HUES48 (cell line): ENCODE results near the gene AFF3.

ENCODE experiments used
- H3K27ac ChIP-seq: one replicate; pipeline ENCODE4 v1.7.0; 2013; ENCODE audit warnings: low read depth, low read length, inconsistent platforms
- H3K27me3 ChIP-seq: 2 replicates; pipeline ENCODE4 v1.6.1; 2013; ENCODE audit warnings: mild to moderate bottlenecking, low read length; ENCODE audit not compliant: control insufficient read depth, insufficient read depth
- H3K36me3 ChIP-seq: 2 replicates; pipeline ENCODE4 v1.6.1; 2013; ENCODE audit warnings: low read length; ENCODE audit not compliant: control insufficient read depth, insufficient read depth
- H3K4me1 ChIP-seq: 2 replicates; pipeline ENCODE4 v1.6.1; 2013; ENCODE audit warnings: mild to moderate bottlenecking, low read length; ENCODE audit not compliant: control insufficient read depth, insufficient read depth
- H3K4me3 ChIP-seq: 2 replicates; pipeline ENCODE4 v1.5.1; 2013; ENCODE audit warnings: mild to moderate bottlenecking, low read depth, low read length
- H3K9ac ChIP-seq: 2 replicates; pipeline ENCODE4 v1.6.1; 2013; ENCODE audit warnings: mild to moderate bottlenecking, low read depth, low read length, moderate library complexity
- H3K9me3 ChIP-seq: 2 replicates; pipeline ENCODE4 v1.6.1; 2013; ENCODE audit warnings: low read length; ENCODE audit not compliant: control insufficient read depth, insufficient read depth

AFF3 gene

GRCh38 chr2:100054426-100054825 lies 88.0 kb downstream of the AFF3 start:
- no peaks in the 10 kb centered on the region for H3K27me3 ChIP-seq
- H3K9me3 ChIP-seq, result no peaks in the 10 kb centered on the region
- H3K9ac ChIP-seq, result no peak overlapping the region
- H3K36me3 ChIP-seq, result no peaks in the 10 kb centered on the region
- no peak overlapping the region for H3K27ac ChIP-seq
- no peak overlapping the region for H3K4me3 ChIP-seq
- H3K4me1 ChIP-seq, result no peaks in the 10 kb centered on the region

GRCh38 chr2:100053087-100053885 lies 89.1 kb downstream of the AFF3 start:
- no peaks in the 10 kb centered on the region for H3K27me3 ChIP-seq
- H3K9me3 ChIP-seq, result no peaks in the 10 kb centered on the region
- no peaks in the 10 kb centered on the region for H3K36me3 ChIP-seq
- H3K9ac ChIP-seq, result no peak overlapping the region
- no peaks in the 10 kb centered on the region for H3K4me1 ChIP-seq
- H3K4me3 ChIP-seq, result no peak overlapping the region
- no peak overlapping the region for H3K27ac ChIP-seq

GRCh38 chr2:100052650-100053049 lies 89.7 kb downstream of the AFF3 start:
- Histone ChIP-seq H3K27ac (no peak overlapping the region), H3K9me3 (no peaks in the 10 kb centered on the region), H3K27me3 (no peaks in the 10 kb centered on the region), H3K36me3 (no peaks in the 10 kb centered on the region), H3K4me1 (no peaks in the 10 kb centered on the region), H3K4me3 (no peak overlapping the region), H3K9ac (no peak overlapping the region)

- H3K27ac ChIP-seq, result no peak overlapping the region
- no peak overlapping the region for H3K4me3 ChIP-seq
- H3K9me3 ChIP-seq, result no peaks in the 10 kb centered on the region
- H3K4me1 ChIP-seq, result no peaks in the 10 kb centered on the region
- no peaks in the 10 kb centered on the region for H3K36me3 ChIP-seq
- no peaks in the 10 kb centered on the region for H3K27me3 ChIP-seq
- no peak overlapping the region for H3K9ac ChIP-seq
These were observed 91.1 kb downstream of the AFF3 start for GRCh38 chr2:100051253-100051652.

GRCh38 chr2:100050685-100051084 lies 91.7 kb downstream of the AFF3 start:
- Histone ChIP-seq H3K27me3 (no peaks in the 10 kb centered on the region), H3K9me3 (no peaks in the 10 kb centered on the region), H3K4me1 (no peaks in the 10 kb centered on the region), H3K27ac (no peak overlapping the region), H3K36me3 (no peaks in the 10 kb centered on the region), H3K9ac (no peak overlapping the region), H3K4me3 (no peak overlapping the region)

GRCh38 chr2:100046961-100047947 lies 95.1 kb downstream of the AFF3 start:
- H3K4me3 ChIP-seq, result no peak overlapping the region
- H3K36me3 ChIP-seq, result no peaks in the 10 kb centered on the region
- H3K9me3 ChIP-seq, result no peaks in the 10 kb centered on the region
- H3K27me3 ChIP-seq, result no peaks in the 10 kb centered on the region
- no peak overlapping the region for H3K9ac ChIP-seq
- no peak overlapping the region for H3K27ac ChIP-seq
- H3K4me1 ChIP-seq, result no peaks in the 10 kb centered on the region

- H3K27me3 ChIP-seq, result no peaks in the 10 kb centered on the region
- no peak overlapping the region for H3K9ac ChIP-seq
These were observed 97.4 kb downstream of the AFF3 start for GRCh38 chr2:100045000-100045399.

GRCh38 chr2:100043891-100044255 lies 98.5 kb downstream of the AFF3 start:
- Histone ChIP-seq H3K9ac (no peak overlapping the region), H3K4me1 (peaks cover 3% of the 10 kb centered on the region; the same call in 1 of the 2 replicates), H3K9me3 (no peaks in the 10 kb centered on the region), H3K4me3 (no peak overlapping the region), H3K27ac (no peak overlapping the region), H3K27me3 (no peaks in the 10 kb centered on the region), H3K36me3 (no peaks in the 10 kb centered on the region)

More at GRCh38 chr2:100045000-100045399, 97.4 kb downstream of the AFF3 start:
- Histone ChIP-seq H3K4me1 (peaks cover 3% of the 10 kb centered on the region; the same call in 1 of the 2 replicates), H3K27ac (no peak overlapping the region), H3K4me3 (no peak overlapping the region), H3K9me3 (no peaks in the 10 kb centered on the region), H3K36me3 (no peaks in the 10 kb centered on the region)

GRCh38 chr2:100043081-100043890 lies 99.1 kb downstream of the AFF3 start:
- Histone ChIP-seq H3K36me3 (no peaks in the 10 kb centered on the region), H3K27me3 (no peaks in the 10 kb centered on the region), H3K4me3 (no peak overlapping the region), H3K9me3 (no peaks in the 10 kb centered on the region), H3K4me1 (peaks cover 3% of the 10 kb centered on the region; the same call in 1 of the 2 replicates), H3K27ac (no peak overlapping the region), H3K9ac (no peak overlapping the region)

- H3K27me3 ChIP-seq, result no peaks in the 10 kb centered on the region
- no peaks in the 10 kb centered on the region for H3K36me3 ChIP-seq
- H3K9ac ChIP-seq, result no peak overlapping the region
- peaks cover 3% of the 10 kb centered on the region; the same call in 1 of the 2 replicates for H3K4me1 ChIP-seq
- H3K9me3 ChIP-seq, result no peaks in the 10 kb centered on the region
- no peak overlapping the region for H3K27ac ChIP-seq
- no peak overlapping the region for H3K4me3 ChIP-seq
These were observed 99.8 kb downstream of the AFF3 start for GRCh38 chr2:100042562-100042961.
